HG02678 (cell line): ENCODE results near the gene DPYD.

Source experiments
- ATAC-seq: cut with Tn5 transposase; IDR thresholded peaks from one replicate; pipeline ENCODE4 v1.9.1; 2021; ENCODE audit warnings: mild to moderate bottlenecking, moderate library complexity; ENCODE audit not compliant: unreplicated experiment

Gene DPYD

DNA sequence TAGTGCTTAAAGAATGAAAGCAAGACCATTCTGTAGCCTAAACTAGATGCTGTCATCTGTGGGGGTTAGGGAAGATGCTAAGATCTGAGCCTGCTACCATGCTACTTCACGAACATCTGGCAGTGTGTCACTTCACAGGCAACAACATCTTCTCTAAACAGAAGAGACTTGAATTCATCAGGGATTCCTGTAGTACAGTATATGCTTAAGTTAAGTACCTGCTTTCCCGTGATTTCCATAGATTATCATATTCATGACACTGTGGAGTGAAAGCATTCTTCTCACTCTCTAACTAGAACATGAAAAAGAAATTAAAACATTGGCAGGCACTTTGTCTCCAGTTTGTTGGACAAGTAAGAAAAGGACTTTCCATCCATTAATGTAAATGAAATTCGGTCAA is 808.4 kb downstream of the DPYD start:
- ATAC-seq = no peak

- ATAC-seq = no peak
Observed at GRCh38 chr1:97108179-97108578, 812.7 kb downstream of the DPYD start.

DNA sequence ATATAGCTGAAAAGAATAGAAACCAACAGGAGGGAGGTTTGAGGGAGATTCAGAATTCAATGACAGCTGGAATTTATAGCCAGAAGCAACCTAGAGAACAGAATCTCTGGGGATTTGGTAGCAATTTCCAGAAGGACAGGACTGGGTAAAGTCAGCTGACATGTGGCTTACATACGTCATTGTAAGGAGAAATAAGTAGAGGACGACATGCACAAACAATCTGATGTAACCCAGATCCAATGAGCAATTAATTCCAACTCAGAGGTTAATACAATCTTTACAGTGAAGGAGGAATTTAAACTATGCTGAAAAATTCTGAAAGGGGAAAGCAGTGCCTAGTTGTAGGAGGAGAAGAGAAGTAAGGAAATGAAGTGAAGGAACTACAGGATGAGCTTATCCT is 815.3 kb downstream of the DPYD start:
- ATAC-seq = no peak

- no peak for ATAC-seq
Observed at GRCh38 chr1:97101509-97101908, 819.3 kb downstream of the DPYD start.

DNA sequence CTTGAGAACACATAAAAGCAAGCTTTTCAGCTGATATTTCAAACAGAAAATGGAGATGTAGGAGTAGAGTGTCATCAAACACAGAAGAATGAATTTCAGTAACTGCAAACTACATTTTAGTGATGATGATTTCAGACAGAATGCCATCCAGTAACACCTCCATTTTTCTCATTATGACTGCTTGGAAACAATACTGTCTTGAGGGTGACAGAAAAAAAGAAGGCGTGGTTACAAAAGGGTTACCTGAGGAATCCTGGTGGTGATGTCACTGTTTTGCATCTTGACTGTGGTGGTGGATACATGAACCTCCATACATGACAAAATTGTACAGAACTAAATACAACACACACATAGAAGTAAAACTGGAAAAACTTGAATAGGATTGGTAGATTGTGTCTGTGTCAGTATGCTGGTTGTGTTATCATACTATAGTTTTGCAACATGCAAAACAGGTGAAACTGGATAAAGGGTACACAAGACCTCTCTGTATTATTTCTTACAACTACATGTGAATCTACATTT is 823.4 kb downstream of the DPYD start:
- ATAC-seq = no peak

DNA sequence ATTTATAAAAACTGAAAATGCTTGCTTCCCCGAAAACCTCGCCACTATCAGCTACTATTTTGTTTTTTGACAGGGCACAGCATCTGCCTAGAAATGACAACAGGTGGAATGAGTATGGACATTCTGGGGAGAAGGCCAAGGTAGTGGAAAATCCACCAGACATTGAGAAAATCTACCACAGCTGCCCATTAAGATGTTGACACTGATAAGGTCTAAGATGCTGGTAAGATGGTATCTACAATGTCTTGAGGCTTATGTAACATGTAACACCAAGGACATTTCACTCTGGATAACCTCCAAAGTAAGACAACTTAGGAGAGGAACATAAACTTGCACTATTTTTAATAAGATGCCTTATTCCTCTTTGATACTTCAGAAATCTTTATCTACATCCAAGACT is 825.1 kb downstream of the DPYD start:
- no peak for ATAC-seq

DNA sequence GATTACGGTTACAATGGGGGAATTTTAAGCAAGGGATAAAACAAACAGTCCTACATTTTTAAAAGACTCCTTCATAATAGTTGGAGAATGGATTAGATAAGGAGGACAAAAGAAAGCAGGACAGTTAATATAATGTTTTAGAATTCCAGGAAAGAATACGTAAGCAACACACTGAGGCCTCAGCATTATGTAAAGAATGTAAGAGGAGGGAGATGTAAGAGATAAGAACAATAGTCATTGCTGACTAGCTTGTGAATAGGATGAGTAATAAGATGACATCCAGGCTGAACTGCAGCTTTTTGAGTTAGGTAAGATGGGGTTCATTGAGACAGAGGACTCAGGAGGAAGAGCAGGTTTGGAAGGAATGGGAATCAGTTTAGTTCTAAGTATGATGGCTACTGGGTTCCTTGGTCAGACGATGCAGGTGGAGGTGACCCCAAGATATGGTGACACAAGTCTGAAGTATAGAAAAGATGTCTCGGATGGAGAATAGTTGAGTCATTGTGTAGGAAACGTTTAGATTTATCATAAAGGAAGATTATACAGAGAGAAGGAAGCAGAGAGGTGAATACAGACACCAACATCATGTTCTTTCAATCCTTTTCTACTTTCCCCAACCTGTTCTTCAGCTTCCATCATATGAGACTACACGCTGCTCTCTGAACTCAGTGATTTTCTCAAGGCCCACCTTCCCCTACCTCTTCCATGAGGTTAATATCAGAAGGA is 826.4 kb downstream of the DPYD start:
- no peak for ATAC-seq

GRCh38 chr1:97093741-97094140 is 827.1 kb downstream of the DPYD start:
- no peak for ATAC-seq

DNA sequence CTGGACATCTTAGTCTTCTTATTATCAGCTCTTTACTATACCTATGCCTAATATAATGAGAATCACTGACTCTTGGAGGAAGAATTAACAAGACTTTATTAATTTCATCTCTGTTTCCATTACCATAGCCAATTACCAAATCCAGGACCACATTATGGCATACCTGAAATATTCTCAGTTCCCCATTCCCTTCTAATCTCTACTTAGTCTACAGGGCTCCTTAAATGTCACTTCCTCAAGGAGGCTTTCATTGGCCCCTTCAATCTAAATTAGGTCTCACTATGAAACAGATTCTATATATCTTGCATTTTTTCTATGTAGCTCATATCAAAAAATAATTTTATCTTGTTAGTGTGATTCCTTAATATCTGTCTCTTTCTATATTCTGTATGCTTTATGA is 828.0 kb downstream of the DPYD start:
- ATAC-seq = no peak

GRCh38 chr1:97091679-97092078 is 829.2 kb downstream of the DPYD start:
- no peak for ATAC-seq

DNA sequence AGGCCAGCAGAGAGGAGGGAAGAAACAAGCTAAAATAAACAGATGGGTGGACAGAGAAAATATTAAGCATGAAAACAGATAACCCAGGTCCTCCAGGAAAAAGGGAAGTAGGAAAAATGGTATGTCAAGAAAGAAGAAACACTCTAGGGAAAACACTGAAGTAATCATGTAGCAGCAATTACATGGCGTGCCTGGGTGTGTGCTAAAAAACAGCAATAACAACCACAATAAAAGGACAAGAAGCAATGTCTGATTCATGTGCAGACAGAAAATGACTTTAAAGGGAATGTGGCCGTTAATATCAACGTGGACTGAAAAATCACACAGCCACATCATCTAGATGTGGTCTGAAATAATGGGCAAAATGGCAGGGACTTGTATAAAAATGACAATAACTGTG is 829.6 kb downstream of the DPYD start:
- no peak for ATAC-seq

- ATAC-seq = no peak
Observed at GRCh38 chr1:97090725-97091124, 830.1 kb downstream of the DPYD start.

DNA sequence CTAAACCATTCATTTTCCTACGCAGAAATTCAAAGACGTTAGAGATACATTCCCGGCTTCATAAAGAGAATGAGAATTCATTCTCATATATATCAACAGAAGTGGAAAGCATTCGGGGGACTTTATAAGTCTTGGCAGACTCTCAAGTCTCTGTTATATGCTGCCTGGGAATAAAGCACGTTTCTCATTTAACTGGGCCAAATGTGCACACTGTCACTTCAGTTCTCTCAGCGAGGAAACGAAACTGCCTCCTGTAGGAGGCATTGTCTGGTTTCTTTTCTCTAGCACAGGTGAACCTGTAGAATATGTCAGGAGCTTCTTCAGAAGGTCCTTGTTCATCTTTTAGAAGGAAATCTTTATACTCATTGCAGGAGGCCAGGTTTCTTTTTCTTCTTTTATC is 831.7 kb downstream of the DPYD start:
- ATAC-seq = no peak

DNA sequence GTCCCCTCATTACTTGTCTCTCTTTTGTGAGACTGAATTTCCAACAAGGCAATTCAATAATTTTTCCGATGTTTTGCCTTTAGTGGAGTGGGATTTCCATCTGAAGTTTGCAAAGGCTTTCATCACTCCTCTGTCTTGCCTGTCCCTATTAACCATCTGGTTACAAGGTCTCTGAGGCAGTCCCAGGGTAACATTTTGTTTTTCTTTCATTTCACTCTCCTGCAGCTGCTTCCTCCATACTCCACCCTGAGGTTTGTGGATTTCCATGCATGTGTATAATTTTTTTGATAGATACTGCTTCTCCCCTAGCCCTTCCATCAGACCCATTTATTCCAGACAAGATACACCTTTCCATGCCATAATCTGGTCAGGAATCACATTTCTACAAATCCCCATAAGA is 832.4 kb downstream of the DPYD start:
- no peak for ATAC-seq

DNA sequence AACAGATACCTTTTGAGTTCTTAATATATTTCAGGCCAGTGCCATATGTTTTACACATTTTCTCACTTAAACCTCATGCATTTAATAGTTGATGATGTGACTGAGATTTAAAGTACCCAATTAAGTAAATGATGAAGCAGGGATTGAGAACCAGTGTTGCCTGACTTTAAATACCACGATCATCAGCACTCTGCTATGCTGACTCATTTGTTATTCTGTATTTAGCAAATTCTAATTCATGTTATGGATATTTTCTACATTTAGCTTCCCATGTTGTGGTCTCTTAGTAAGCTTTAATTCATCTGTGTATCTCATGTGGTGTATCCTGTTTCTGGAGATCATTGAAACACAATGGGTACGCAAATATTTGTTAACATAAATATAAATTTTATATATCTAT is 836.3 kb downstream of the DPYD start:
- ATAC-seq = no peak

GRCh38 chr1:97082160-97082848 is 838.5 kb downstream of the DPYD start:
- ATAC-seq = no peak

DNA sequence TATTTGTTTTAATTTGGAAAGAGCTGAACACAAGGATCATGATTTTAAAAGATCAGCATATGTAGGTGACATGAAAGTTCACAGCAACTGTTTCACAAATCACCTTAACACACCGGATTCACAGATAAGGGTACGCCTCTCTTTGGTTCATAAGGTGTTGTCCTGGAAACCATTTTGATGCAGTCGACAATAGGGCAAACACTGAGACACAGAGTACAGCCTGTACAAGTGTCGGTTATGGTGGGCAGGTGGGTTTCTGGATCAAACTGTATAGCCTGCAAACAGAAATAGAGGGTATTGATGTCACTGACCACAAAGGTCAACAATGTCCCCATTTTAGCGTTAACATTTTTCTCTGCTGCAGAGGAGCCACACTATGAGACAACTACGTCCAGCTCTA is 842.0 kb downstream of the DPYD start:
- no peak for ATAC-seq

- no peak for ATAC-seq
Observed at GRCh38 chr1:97077221-97077620, 843.6 kb downstream of the DPYD start.

- ATAC-seq = no peak
Observed at GRCh38 chr1:97074771-97075170, 846.1 kb downstream of the DPYD start.

DNA sequence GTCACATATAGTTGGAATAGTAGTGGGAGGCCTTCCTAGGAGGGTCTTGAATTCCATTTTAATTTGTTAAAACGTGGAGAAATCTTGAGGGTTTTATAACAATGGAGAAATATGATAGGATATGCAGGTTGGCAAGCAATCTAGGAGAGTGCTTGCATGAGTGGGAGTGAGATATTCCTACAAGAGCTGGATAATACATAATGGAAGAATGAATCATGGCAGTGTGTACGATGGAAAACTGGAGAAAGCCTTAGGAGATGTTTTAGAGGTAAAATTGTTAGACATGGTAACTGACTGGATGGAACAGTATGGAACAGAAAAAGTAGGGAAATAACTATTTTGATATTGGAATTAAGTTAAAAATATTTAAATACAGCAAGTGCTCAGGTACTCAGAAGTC is 846.9 kb downstream of the DPYD start:
- ATAC-seq = no peak

GRCh38 chr1:97073169-97073568 is 847.7 kb downstream of the DPYD start:
- no peak for ATAC-seq

DNA sequence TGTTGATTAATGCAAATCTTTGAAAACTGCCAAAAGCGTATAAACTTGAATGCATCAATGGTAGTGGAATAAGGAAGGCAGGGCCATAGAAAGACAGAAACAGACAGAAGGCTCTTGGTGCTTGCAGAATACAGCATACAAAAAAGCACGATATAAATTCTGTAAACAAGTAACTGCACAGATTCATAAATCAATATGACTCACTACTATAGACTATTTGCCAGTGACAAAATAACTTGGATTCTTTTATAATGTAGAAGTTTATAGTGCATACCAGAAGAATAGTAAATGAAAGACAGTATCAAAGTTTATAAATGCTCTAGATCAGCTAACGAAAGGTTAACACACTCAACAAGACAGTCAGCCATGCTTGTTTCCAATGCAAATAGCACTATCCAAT is 849.7 kb downstream of the DPYD start:
- no peak for ATAC-seq

- ATAC-seq = no peak
Observed at GRCh38 chr1:97070376-97070775, 850.5 kb downstream of the DPYD start.
